Fibroblast of the aortic adventitia (primary cell): Measurements from ENCODE around the gene JAZF1. TPM values are rescaled to one million over a fixed set of nuclear protein-coding genes. Genes with fewer than 3 reads are reported as not detected.

ENCODE experiments used
- DNase-seq: peaks from one replicate; pipeline ENCODE4 v3.0.0-alpha.2; 2010; ENCODE audit warnings: low read depth
- H3K4me3 ChIP-seq: 2 replicates; pipeline ENCODE4 v1.5.1; 2011; ENCODE audit warnings: low read depth, mild to moderate bottlenecking, control low read depth, low read length, moderate library complexity
- total RNA-seq: library from RNA; depleted of rRNA; stranded (reverse); fragments of >200 nt; gene quantifications from 2 replicates; pipeline ENCODE4 v1.2.3, GENCODE V29; 2012; ENCODE audit warnings: low replicate concordance
- TF ChIP-seq, protein P1 (sequence below): IDR thresholded peaks from 2 replicates; pipeline ENCODE4 v1.5.1; 2011; ENCODE audit warnings: mild to moderate bottlenecking, low read length, control low read depth, inconsistent platforms; ENCODE audit not compliant: insufficient read depth

Gene JAZF1
- total RNA-seq, 1 donor = 8.3 TPM

DNA sequence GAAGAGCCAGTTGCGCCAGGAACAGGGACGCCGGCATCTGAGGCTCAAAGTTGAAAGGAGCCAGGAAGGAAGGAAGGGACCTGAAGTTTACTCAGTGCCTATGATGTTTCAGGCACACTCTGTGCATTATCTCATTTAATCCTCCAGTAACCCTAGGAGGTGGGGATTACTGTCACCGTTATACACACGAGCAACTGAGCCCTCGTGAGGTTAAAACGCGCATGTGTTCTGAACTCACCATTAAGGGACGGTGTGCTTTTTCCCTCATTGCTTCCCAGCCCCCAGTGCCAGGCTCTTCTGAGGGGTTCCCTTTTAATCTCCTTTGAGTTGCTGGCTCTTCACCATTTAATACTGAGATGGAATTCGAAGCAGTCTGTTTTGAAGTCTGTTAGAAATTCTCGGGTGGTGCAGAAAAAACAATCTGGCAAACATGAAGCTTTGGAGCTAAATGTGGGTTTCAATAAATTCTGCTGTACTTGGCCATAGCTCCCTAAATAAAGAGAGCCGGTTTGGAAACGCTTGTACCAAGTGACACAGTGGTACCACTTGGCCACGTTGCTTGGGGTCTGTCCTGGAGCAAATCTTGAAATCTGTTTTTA, 338.4 kb downstream of the JAZF1 start:
- H3K4me3 ChIP-seq = no peak overlapping the region
- no peak for DNase-seq
- TF ChIP-seq, protein P1, sequence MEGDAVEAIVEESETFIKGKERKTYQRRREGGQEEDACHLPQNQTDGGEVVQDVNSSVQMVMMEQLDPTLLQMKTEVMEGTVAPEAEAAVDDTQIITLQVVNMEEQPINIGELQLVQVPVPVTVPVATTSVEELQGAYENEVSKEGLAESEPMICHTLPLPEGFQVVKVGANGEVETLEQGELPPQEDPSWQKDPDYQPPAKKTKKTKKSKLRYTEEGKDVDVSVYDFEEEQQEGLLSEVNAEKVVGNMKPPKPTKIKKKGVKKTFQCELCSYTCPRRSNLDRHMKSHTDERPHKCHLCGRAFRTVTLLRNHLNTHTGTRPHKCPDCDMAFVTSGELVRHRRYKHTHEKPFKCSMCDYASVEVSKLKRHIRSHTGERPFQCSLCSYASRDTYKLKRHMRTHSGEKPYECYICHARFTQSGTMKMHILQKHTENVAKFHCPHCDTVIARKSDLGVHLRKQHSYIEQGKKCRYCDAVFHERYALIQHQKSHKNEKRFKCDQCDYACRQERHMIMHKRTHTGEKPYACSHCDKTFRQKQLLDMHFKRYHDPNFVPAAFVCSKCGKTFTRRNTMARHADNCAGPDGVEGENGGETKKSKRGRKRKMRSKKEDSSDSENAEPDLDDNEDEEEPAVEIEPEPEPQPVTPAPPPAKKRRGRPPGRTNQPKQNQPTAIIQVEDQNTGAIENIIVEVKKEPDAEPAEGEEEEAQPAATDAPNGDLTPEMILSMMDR = no peak

DNA sequence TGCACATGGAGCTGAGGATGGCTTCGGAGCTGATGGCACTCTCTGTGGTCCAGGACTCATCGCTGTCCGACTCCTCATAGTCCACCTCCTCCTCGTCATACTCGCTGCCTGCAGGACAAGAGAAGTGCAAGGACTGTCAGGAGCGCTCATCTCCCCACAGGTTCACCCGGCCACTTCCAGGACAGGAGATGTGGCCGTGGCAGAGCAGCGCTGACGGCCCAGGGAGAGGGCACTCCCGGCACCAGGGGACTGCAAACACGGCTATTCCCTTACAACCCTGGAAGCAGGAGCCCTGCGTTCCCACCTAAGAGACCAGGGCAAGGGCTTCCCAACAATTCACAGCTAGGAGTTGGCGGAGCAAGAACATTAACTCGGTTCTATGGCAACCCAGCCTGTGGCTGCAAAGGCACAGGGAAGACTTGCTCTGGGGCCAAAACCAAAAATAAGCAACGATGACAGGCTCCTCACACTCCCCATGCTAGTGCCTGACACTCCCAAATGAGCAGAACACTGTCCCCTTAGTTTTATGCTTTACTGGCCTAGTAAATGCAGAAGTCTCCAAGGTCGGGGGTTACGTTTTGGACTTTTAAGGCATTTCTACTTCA, 339.7 kb downstream of the JAZF1 start:
- TF ChIP-seq, protein P1 = no peak
- no peak for DNase-seq
- no peak overlapping the region for H3K4me3 ChIP-seq

- TF ChIP-seq, protein P1 = no peak
- DNase-seq = no peak
- H3K4me3 ChIP-seq = no peak overlapping the region
These were observed 340.3 kb downstream of the JAZF1 start for GRCh38 chr7:27840313-27840712.

DNA sequence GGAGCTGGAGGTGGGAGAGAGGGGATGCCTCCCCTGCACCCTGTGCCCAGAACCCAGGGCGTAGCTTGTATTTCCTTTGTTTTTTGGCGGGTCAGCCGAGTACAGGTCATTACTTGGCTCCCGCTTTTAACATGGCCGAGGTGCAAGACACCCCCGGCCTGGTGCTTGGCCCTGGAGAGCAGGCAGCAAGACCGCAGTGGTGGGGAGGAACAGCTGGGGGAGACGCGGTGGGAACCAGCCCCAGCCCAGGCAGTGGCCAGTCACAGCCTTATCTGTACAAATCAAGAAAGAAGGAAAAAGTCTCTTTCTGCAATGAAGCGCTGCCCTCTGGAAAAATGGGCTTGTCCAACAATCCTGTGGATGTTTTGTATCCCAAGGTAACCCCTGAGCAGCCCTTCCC, 341.5 kb downstream of the JAZF1 start:
- no peak for DNase-seq
- TF ChIP-seq, protein P1 = no peak
- H3K4me3 ChIP-seq = no peak overlapping the region

DNA sequence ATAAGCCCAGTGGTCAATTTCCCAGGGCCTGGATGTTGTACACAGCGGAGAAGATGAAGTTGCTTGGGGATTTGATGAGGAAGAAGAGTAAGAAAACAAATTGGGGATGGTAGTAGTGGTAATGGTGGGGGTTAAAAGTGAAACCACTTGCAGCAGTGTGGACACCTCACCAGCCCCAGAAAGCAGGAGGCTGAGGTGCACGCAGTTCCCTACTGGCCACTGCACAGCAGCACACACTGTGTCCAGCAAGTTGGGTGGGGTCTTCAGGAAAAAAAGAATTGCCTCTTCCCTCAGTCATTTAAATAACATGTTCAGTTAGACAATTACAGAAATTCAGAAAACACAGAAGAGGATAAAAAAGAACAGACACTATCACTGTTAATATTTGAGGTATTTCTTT, 344.1 kb downstream of the JAZF1 start:
- TF ChIP-seq, protein P1 = no peak
- H3K4me3 ChIP-seq = no peak overlapping the region
- no peak for DNase-seq

DNA sequence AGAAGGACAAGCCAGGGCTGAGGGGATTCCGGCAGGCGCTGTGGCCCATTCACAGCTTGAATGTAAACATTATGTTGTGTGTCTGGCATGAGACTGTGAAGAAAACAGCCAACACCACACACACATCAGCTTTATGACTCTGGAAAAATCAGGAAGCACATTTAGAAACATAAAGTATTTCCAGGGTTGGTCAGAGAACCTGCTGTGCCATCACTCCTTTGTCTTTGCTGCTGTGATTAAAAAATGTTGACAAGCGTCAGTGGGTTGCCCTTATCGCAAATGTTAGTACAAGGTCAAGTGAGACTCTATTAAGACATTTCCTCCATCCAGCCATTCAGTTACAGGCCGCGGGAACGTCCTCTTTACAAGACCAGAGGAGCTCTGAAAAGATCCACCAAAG, 345.2 kb downstream of the JAZF1 start:
- DNase-seq = no peak
- no peak overlapping the region for H3K4me3 ChIP-seq
- TF ChIP-seq, protein P1 = no peak
